GM06990 (cell line): ENCODE measurements around the gene CKS1B.
A peak's percentile ranks its signal among the peaks of the same experiment; 100 is the strongest.

Experiments
- DNase-seq: peaks from one replicate; pipeline ENCODE4 v3.0.0-alpha.2; 2011; ENCODE audit not compliant: insufficient read length; ENCODE audit errors: extremely low read depth
- H3K27me3 ChIP-seq: replicated peaks from 2 replicates; pipeline ENCODE4 v1.6.0; 2011; ENCODE audit warnings: low read length; ENCODE audit not compliant: control insufficient read depth, insufficient read depth
- H3K36me3 ChIP-seq: 2 replicates; pipeline ENCODE4 v1.5.1; 2011; ENCODE audit warnings: low read length; ENCODE audit not compliant: control insufficient read depth, insufficient read depth
- H3K4me3 ChIP-seq: replicated peaks from 2 replicates; pipeline ENCODE4 v1.5.1; 2011; ENCODE audit warnings: low read depth, mild to moderate bottlenecking, control low read depth, low read length
- TF ChIP-seq, protein P1 (sequence below): IDR thresholded peaks from 2 replicates; pipeline ENCODE4 v1.5.1; 2011; ENCODE audit warnings: low read length, control low read depth, mild to moderate bottlenecking, inconsistent platforms; ENCODE audit not compliant: insufficient read depth, poor library complexity, severe bottlenecking

The CKS1B gene

GRCh38 chr1:154935749-154936554 lies 38.5 kb upstream of the CKS1B start:
- peak overlapping the region; percentile 74 for H3K4me3 ChIP-seq
- TF ChIP-seq, protein P1, sequence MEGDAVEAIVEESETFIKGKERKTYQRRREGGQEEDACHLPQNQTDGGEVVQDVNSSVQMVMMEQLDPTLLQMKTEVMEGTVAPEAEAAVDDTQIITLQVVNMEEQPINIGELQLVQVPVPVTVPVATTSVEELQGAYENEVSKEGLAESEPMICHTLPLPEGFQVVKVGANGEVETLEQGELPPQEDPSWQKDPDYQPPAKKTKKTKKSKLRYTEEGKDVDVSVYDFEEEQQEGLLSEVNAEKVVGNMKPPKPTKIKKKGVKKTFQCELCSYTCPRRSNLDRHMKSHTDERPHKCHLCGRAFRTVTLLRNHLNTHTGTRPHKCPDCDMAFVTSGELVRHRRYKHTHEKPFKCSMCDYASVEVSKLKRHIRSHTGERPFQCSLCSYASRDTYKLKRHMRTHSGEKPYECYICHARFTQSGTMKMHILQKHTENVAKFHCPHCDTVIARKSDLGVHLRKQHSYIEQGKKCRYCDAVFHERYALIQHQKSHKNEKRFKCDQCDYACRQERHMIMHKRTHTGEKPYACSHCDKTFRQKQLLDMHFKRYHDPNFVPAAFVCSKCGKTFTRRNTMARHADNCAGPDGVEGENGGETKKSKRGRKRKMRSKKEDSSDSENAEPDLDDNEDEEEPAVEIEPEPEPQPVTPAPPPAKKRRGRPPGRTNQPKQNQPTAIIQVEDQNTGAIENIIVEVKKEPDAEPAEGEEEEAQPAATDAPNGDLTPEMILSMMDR = no peak
- no peaks in the 10 kb centered on the region for H3K27me3 ChIP-seq
- H3K36me3 ChIP-seq = peaks cover 8% of the 10 kb centered on the region
- no peak for DNase-seq

DNA sequence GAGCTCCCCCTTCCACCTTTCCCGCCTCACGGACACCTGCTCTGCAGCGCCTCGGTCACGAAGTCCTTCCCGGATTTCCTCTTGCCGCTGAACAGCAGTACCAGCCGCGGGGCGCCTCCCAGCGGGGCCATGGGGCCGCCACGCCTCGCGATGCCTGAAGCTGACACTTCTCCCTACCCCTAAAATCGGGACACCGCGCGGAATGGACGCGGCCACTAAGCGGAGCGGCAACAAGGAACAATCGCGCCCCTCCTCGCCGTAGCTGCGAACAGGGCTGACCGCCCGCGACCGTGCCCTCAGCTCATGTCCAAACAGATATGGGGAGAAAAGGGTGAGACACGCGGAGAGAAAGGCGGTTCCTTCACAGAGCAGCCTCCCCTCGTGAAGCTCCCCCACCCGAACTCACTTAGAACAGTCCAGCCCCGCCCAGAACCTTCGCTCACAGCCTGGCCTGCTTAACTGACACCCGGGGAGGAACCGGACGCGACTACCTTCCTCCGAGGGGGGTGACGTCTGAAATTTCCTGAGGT lies 37.9 kb upstream of the CKS1B start, which contains the start of gene PMVK:
Gene PMVK (minus strand): TSS at position 165 of the 530 bp plus-strand sequence. CDS start 34 bp downstream, at position 131.
- peaks cover 6% of the 10 kb centered on the region for H3K36me3 ChIP-seq
- peak; percentile 96 for DNase-seq
- TF ChIP-seq, protein P1 = peak; percentile 64
- peak within 1 kb of the TSS; percentile 74 for H3K4me3 ChIP-seq
- no peaks in the 10 kb centered on the region for H3K27me3 ChIP-seq

GRCh38 chr1:154937085-154937987 lies 37.1 kb upstream of the CKS1B start:
- TF ChIP-seq, protein P1 = no peak
- Histone ChIP-seq H3K27me3 (no peaks in the 10 kb centered on the region), H3K4me3 (peak overlapping the region; percentile 74), H3K36me3 (peaks cover 2% of the 10 kb centered on the region; the same call in 1 of the 2 replicates)
- DNase-seq = peak; percentile 91

- Histone ChIP-seq H3K36me3 (peaks cover 2% of the 10 kb centered on the region; the same call in 1 of the 2 replicates), H3K4me3 (peak overlapping the region; percentile 74), H3K27me3 (no peaks in the 10 kb centered on the region)
- no peak for DNase-seq
- TF ChIP-seq, protein P1 = no peak
Measured at GRCh38 chr1:154937988-154938386, 36.5 kb upstream of the CKS1B start.

DNA sequence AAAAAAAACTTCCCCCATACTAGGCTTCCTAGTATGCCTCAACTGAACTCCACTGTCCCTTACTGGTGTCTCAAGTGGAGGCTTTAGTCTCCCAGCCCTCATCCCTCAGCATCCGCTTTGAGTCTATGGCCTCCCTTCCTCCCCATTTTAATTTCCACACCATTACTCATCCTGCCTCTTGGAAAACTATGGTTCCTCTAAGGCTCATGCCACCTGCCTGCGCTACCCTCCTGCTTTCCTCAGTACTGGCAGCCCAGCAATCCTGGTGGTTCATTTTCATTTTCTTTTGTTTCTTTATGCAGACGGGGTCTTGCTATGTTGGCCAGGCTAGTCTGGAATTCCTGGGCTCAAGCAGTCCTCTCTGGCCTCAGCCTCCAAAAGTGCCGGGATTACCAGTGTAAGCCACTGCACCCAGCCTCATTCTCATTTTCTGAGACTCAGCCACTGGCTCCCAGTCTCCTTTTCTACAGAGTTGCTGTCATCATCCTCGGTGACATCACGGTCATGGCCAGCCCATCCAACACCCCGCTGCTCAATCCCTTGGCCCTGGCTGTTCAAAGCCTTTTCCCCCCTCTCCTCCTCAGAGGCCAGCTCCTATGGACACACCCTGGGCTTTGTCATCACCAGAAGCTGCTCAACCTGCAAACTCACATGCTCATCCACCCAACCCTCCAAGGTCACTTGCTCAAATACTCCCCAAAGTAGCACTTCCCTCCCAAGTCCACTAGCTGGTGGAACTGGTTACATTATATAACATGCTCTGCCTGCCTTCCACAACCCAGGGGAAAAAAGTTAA lies 35.7 kb upstream of the CKS1B start:
- H3K4me3 ChIP-seq = no peak overlapping the region
- DNase-seq = no peak

More for the DNA sequence above, 35.7 kb upstream of the CKS1B start:
- H3K36me3 ChIP-seq = peaks cover 2% of the 10 kb centered on the region; the same call in 1 of the 2 replicates
- H3K27me3 ChIP-seq = no peaks in the 10 kb centered on the region
- TF ChIP-seq, protein P1 = no peak
